ENCODE results near the gene FAM3D.

GRCh38 chr3:58683466-58683865 lies 16.9 kb upstream of the FAM3D start:
- TF ChIP-seq CTCF (tag by site-specific recombination; IDR thresholded peaks at IDR 0.05) (no peak), KLF16 (tag by site-specific recombination; IDR thresholded peaks at IDR 0.05) (no peak), ZNF768 (tag by site-specific recombination; IDR thresholded peaks at IDR 0.05) (no peak), SP7 (tag by site-specific recombination; IDR thresholded peaks at IDR 0.05) (no peak), ZEB2 (tag by site-specific recombination; IDR thresholded peaks at IDR 0.05) (no peak), ZNF146 (tag by site-specific recombination; IDR thresholded peaks at IDR 0.05) (no peak), ZNF112 (tag by site-specific recombination; IDR thresholded peaks at IDR 0.05) (no peak), ZSCAN4 (tag by site-specific recombination; IDR thresholded peaks at IDR 0.05) (no peak), ZNF175 (tag by site-specific recombination; IDR thresholded peaks at IDR 0.05) (no peak), ZNF114 (tag by site-specific recombination; IDR thresholded peaks at IDR 0.05) (no peak)
- TF ChIP-seq, protein P1, sequence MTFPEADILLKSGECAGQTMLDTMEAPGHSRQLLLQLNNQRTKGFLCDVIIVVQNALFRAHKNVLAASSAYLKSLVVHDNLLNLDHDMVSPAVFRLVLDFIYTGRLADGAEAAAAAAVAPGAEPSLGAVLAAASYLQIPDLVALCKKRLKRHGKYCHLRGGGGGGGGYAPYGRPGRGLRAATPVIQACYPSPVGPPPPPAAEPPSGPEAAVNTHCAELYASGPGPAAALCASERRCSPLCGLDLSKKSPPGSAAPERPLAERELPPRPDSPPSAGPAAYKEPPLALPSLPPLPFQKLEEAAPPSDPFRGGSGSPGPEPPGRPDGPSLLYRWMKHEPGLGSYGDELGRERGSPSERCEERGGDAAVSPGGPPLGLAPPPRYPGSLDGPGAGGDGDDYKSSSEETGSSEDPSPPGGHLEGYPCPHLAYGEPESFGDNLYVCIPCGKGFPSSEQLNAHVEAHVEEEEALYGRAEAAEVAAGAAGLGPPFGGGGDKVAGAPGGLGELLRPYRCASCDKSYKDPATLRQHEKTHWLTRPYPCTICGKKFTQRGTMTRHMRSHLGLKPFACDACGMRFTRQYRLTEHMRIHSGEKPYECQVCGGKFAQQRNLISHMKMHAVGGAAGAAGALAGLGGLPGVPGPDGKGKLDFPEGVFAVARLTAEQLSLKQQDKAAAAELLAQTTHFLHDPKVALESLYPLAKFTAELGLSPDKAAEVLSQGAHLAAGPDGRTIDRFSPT (tag by site-specific recombination; IDR thresholded peaks at IDR 0.05), result no peak
